Nephron progenitor cell (in vitro differentiated cells): ENCODE data around the gene CHTOP.
A peak's percentile ranks its signal among the peaks of the same experiment; 100 is the strongest.

Source experiments
- DNase-seq: peaks from one replicate; pipeline ENCODE4 v3.0.0; 2021
- H3K27ac Mint-ChIP-seq: 2 replicates; pipeline ENCODE4 v1.8.0; 2021; ENCODE audit warnings: mild to moderate bottlenecking, moderate library complexity, mixed read lengths
- H3K27me3 Mint-ChIP-seq: 2 replicates; pipeline ENCODE4 v1.8.0; 2021; ENCODE audit warnings: mild to moderate bottlenecking, low read depth, mixed read lengths; ENCODE audit not compliant: poor library complexity
- H3K36me3 Mint-ChIP-seq: 2 replicates; pipeline ENCODE4 v1.8.0; 2021; ENCODE audit warnings: low read depth, mixed read lengths
- H3K4me1 Mint-ChIP-seq: 2 replicates; pipeline ENCODE4 v1.8.0; 2021; ENCODE audit warnings: mixed read lengths
- H3K4me3 Mint-ChIP-seq: 2 replicates; pipeline ENCODE4 v1.8.0; 2021; ENCODE audit warnings: mild to moderate bottlenecking, moderate library complexity, mixed read lengths
- H3K9me3 Mint-ChIP-seq: 2 replicates; pipeline ENCODE4 v1.8.0; 2021; ENCODE audit warnings: mild to moderate bottlenecking, moderate library complexity, mixed read lengths
- TF ChIP-seq, protein P1 (sequence below): fragments of 200-600 bp; sonication (generic); IDR thresholded peaks from 2 replicates; pipeline ENCODE4 v1.5.0; 2021; ENCODE audit warnings: antibody characterized with exemption

The CHTOP gene

DNA sequence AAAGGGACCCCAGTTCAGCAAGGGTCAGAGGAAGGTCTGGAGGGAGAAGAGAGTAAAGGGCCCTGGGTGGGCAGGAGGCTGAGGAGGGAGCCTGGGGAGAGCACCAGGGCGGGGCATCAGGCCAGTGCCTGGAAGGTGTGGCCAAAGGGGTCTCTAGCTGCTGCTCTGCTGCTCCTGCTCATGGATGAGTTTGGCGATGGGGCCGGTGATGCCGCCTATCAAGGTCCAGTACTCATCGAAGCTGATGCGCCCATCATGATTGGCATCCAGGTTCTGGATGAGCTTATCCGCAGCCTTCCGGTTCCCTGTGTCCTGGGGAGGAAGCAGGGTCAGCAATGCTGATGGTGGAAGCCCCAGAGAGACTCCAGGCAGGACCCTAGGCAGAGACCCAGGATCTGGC lies 26.5 kb upstream of the CHTOP start:
- Mint-ChIP-seq H3K36me3 (no peaks in the 10 kb centered on the region), H3K4me3 (no peak overlapping the region), H3K9me3 (no peaks in the 10 kb centered on the region), H3K27me3 (peaks cover 6% of the 10 kb centered on the region), H3K4me1 (peaks cover 52% of the 10 kb centered on the region), H3K27ac (no peak overlapping the region)
- no peak for DNase-seq
- TF ChIP-seq, protein P1, sequence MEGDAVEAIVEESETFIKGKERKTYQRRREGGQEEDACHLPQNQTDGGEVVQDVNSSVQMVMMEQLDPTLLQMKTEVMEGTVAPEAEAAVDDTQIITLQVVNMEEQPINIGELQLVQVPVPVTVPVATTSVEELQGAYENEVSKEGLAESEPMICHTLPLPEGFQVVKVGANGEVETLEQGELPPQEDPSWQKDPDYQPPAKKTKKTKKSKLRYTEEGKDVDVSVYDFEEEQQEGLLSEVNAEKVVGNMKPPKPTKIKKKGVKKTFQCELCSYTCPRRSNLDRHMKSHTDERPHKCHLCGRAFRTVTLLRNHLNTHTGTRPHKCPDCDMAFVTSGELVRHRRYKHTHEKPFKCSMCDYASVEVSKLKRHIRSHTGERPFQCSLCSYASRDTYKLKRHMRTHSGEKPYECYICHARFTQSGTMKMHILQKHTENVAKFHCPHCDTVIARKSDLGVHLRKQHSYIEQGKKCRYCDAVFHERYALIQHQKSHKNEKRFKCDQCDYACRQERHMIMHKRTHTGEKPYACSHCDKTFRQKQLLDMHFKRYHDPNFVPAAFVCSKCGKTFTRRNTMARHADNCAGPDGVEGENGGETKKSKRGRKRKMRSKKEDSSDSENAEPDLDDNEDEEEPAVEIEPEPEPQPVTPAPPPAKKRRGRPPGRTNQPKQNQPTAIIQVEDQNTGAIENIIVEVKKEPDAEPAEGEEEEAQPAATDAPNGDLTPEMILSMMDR: no peak

DNA sequence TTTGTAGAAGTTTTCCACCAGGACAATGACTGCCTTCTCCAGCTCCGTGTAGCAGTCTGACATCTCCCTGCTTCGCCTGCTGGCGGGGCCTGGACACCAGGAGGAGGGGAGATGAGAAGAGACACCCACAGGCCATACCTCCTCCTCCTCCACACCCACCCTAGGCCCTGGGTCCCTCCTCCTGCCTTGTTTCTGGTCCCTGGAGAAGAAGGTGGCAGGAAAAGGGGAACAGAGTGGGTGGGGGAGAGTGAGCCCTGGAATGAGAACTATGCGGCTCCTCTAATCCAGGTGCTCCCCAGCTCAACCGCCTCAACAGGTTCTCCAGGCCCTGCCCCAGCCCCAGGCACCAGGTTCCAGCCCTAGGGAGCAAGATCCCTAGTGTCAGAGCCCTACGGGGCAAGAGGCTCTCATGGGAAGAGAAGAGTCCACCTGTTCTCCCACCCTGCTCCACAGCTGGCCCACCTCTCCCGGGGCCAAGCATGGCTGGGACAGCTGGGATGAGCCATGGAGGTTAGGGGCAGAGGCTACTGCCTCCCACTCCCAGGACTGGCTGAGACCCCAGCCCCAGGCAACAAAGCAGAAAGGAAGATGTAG lies 25.7 kb upstream of the CHTOP start:
- Mint-ChIP-seq H3K4me3 (no peak overlapping the region), H3K27me3 (peaks cover 6% of the 10 kb centered on the region), H3K27ac (no peak overlapping the region), H3K4me1 (peaks cover 57% of the 10 kb centered on the region), H3K9me3 (no peaks in the 10 kb centered on the region), H3K36me3 (no peaks in the 10 kb centered on the region)
- TF ChIP-seq, protein P1: no peak
- DNase-seq: no peak

DNA sequence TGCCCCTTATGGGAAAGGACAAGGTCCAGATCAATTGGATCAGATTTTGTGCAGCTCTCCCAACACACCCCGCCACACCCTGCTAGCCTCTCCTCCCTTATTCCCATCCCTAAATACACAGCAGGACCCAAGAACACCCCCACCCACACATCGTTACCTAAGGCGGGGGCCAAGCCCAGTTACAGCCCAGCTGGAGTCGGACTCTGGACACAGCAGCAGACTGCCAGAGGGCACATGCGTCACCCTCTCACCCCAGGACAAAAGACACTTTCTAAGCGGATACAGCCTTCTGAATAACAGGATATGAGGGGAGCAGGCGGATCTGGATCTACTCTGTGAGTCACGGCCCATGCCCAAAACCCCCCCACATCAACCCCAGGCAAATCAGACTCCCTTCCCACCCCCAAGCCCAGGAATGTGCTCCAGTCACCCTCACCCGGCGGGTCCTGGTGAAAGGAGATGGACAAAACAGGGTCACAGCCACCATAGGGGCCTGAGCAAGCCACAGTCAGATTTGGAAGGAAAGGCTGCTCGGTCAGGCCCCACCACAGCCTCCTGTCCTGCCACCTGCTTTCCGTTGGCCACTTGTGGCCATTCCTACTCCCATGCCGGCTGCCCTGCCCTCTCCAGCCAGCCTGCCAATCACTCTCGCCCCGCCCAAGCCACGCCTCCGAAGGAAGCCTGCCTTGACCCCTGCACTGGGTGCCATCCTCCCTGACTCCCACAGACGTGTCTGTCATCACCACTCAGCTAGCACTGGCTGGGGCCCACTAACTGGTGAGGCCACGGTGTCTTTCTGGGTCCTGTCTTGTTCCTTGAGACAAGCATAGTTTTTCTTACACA lies 24.9 kb upstream of the CHTOP start:
- DNase-seq: peak; percentile 84
- H3K4me1 Mint-ChIP-seq: peaks cover 61% of the 10 kb centered on the region
- H3K27ac Mint-ChIP-seq: peak overlapping the region; percentile 76
- peak overlapping the region; percentile 70 for H3K4me3 Mint-ChIP-seq
- H3K9me3 Mint-ChIP-seq: no peaks in the 10 kb centered on the region
- peaks cover 3% of the 10 kb centered on the region for H3K27me3 Mint-ChIP-seq
- TF ChIP-seq, protein P1: no peak
- no peaks in the 10 kb centered on the region for H3K36me3 Mint-ChIP-seq

DNA sequence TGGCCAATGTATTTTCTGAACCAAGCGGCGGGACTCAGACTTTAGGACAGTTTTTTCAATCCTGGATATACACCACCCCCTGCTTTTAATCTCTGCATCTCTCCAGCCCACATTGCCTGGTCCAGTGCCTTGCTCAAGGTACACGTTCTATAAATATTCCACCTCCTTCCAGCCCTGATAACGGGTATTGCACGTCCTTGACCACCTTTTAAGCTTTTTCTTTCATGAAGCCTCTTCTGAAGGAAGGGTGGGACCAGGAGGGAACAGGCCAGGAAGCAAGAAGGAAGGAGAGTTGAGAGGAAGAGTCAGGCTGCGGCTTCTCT lies 24.3 kb upstream of the CHTOP start:
- DNase-seq: no peak
- TF ChIP-seq, protein P1: no peak
- H3K4me1 Mint-ChIP-seq: peaks cover 65% of the 10 kb centered on the region
- no peaks in the 10 kb centered on the region for H3K36me3 Mint-ChIP-seq
- H3K9me3 Mint-ChIP-seq: no peaks in the 10 kb centered on the region
- H3K27me3 Mint-ChIP-seq: peaks cover 3% of the 10 kb centered on the region
- peak overlapping the region; percentile 70 for H3K4me3 Mint-ChIP-seq
- H3K27ac Mint-ChIP-seq: peak overlapping the region; percentile 76

DNA sequence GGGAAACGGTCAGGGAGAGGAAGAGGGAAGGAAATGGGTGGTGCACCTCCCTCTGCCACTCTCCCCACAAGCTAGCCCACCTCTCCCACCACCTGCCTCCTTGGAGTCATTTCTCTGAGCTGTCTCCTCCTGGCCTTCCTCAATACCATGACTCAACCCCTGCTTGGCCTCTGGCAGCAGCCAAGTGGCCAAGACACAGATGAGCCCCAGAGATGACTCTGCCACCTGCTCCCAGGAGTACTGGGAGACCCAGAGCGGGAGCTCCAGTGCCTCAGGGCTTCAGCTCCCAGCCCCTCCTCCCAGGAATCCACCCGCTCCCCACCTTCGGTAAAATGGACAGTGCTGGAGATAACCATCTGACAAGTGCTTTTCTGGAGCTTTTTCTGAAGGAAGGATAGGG lies 23.5 kb upstream of the CHTOP start:
- no peak for DNase-seq
- Mint-ChIP-seq H3K4me1 (peaks cover 69% of the 10 kb centered on the region), H3K27me3 (peaks cover 3% of the 10 kb centered on the region), H3K36me3 (no peaks in the 10 kb centered on the region), H3K27ac (no peak overlapping the region), H3K9me3 (no peaks in the 10 kb centered on the region), H3K4me3 (no peak overlapping the region)
- TF ChIP-seq, protein P1: no peak
